Activated CD8-positive, alpha-beta T cell treated with anti-CD3 and anti-CD28 coated beads, Interleukin-2, amount 10 ng/mL, durations not matched to agents 7 days and 5 days (primary cell): ENCODE measurements around the gene PDE4D. TPM values are rescaled to one million over a fixed set of nuclear protein-coding genes. Genes with fewer than 3 reads are reported as not detected.

ENCODE experiments used
- ATAC-seq: fragments of 150-1000 bp; cut with Tn5 transposase; one replicate; pipeline ENCODE4 v1.10.0; 2021; ENCODE audit warnings: moderate library complexity
- CTCF ChIA-PET: fragments of 350-600 bp; sonication (Branson Sonifier 250); formaldehyde crosslinking; loops from one replicate; lab custom pipeline; 2021; ENCODE audit warnings: antibody characterized with exemption; lab: Charles Lee
- POLR2A ChIA-PET: fragments of 350-600 bp; sonication (Branson Sonifier 250); formaldehyde crosslinking; loops from one replicate; lab custom pipeline; 2021; ENCODE audit warnings: antibody characterized with exemption; lab: Charles Lee
- DNase-seq: peaks from one replicate; pipeline ENCODE4 v3.0.0-alpha.2; 2020
- H3K27ac Mint-ChIP-seq: one replicate; pipeline ENCODE4 v1.8.0; 2021; ENCODE audit warnings: mild to moderate bottlenecking, mixed read lengths
- H3K27me3 Mint-ChIP-seq: one replicate; pipeline ENCODE4 v1.8.0; 2021; ENCODE audit warnings: low read depth, mixed read lengths
- H3K36me3 Mint-ChIP-seq: one replicate; pipeline ENCODE4 v1.8.0; 2021; ENCODE audit warnings: low read depth, mixed read lengths
- H3K4me1 Mint-ChIP-seq: one replicate; pipeline ENCODE4 v1.8.0; 2021; ENCODE audit warnings: low read depth, mixed read lengths
- H3K4me3 Mint-ChIP-seq: one replicate; pipeline ENCODE4 v1.8.0; 2021; ENCODE audit warnings: mild to moderate bottlenecking, mixed read lengths
- H3K9me3 Mint-ChIP-seq: one replicate; pipeline ENCODE4 v1.8.0; 2022; ENCODE audit warnings: mixed read lengths; ENCODE audit not compliant: insufficient read depth
- total RNA-seq, 2 experiments: library from RNA; stranded (reverse); gene quantifications; one replicate each; pipeline ENCODE4 v1.2.3, GENCODE V29; 2021

PDE4D gene
- total RNA-seq, 2 experiments from 2014 or later, result 65.4 to 70.7 TPM

- ATAC-seq (no peak), DNase-seq (no peak)
- no peaks in the 10 kb centered on the region for H3K36me3 Mint-ChIP-seq
- H3K4me1 Mint-ChIP-seq, result no peaks in the 10 kb centered on the region
- ChIA-PET CTCF (interaction anchor here (1.3 to 2.0 kb wide), 2 partner anchors 16 to 17 kb away, joined by 3 to 6 read pairs; no protein-coding TSS in a partner anchor), POLR2A (no interaction called here)
- no peak overlapping the region for H3K4me3 Mint-ChIP-seq
- H3K27me3 Mint-ChIP-seq, result no peaks in the 10 kb centered on the region
- H3K27ac Mint-ChIP-seq, result no peak overlapping the region
- H3K9me3 Mint-ChIP-seq, result peaks cover 10% of the 10 kb centered on the region
Observed at GRCh38 chr5:59522201-59522831, 371.2 kb downstream of the PDE4D start.

DNA sequence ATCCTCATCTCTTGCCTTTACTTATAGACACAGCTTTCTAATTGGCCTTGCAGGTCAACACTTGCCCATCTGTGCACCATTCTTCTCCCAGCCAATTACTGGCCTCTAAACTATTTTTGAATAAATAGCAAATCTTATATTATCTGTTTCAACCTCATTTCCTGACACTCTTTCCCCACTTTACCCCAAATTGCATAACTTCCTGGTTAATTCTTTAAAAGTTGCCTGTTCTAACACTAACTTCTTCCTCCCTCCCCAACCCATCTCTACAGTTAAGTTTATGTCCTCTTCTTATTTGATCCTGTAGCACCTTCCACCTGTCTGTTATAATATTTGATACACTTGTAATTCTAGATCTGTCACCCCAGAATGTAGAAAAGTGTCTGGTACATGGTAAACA lies 372.1 kb downstream of the PDE4D start:
- H3K27ac Mint-ChIP-seq, result no peak overlapping the region
- H3K36me3 Mint-ChIP-seq, result no peaks in the 10 kb centered on the region
- CTCF ChIA-PET, result no interaction called here
- POLR2A ChIA-PET, result no interaction called here
- H3K9me3 Mint-ChIP-seq, result peaks cover 10% of the 10 kb centered on the region
- no peaks in the 10 kb centered on the region for H3K4me1 Mint-ChIP-seq
- DNase-seq (no peak), ATAC-seq (no peak)
- H3K27me3 Mint-ChIP-seq, result no peaks in the 10 kb centered on the region
- no peak overlapping the region for H3K4me3 Mint-ChIP-seq

DNA sequence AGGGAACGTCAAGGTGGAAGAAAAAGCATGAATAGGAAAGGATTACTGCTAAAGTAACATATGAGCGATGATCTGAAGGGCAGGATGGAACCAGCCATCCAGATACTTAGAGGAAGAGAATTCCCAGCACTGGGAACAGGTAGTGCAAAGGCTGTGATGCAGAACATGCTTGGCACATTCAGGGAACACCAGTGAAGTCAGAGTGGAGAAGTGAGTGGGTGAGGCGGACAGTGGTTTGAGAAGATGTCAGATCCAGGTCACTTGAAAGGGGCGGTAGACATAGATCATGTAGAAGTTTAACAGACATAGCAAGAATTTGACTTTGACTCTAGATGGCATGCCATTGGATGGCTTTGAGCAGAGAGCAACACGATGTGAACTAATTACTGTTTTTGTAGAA lies 374.2 kb downstream of the PDE4D start:
- H3K36me3 Mint-ChIP-seq, result no peaks in the 10 kb centered on the region

GRCh38 chr5:59517926-59518585 lies 375.5 kb downstream of the PDE4D start:
- H3K27ac Mint-ChIP-seq, result no peak overlapping the region
- POLR2A ChIA-PET, result no interaction called here
- H3K4me3 Mint-ChIP-seq, result no peak overlapping the region
- no peaks in the 10 kb centered on the region for H3K27me3 Mint-ChIP-seq
- ATAC-seq (no peak), DNase-seq (no peak)
- H3K36me3 Mint-ChIP-seq, result no peaks in the 10 kb centered on the region
- H3K9me3 Mint-ChIP-seq, result no peaks in the 10 kb centered on the region
- CTCF ChIA-PET, result interaction anchor here (0.7 kb wide), 1 partner anchor 627 kb away, joined by 5 read pairs; no protein-coding TSS in a partner anchor
- no peaks in the 10 kb centered on the region for H3K4me1 Mint-ChIP-seq

More for the DNA sequence above, 374.2 kb downstream of the PDE4D start:
- Mint-ChIP-seq H3K4me1 (no peaks in the 10 kb centered on the region), H3K9me3 (peaks cover 9% of the 10 kb centered on the region), H3K27me3 (no peaks in the 10 kb centered on the region), H3K4me3 (no peak overlapping the region), H3K27ac (no peak overlapping the region)
- ATAC-seq (no peak), DNase-seq (no peak)
- CTCF ChIA-PET, result no interaction called here
- POLR2A ChIA-PET, result no interaction called here

- ChIA-PET CTCF (no interaction called here), POLR2A (no interaction called here)
- DNase-seq (no peak), ATAC-seq (no peak)
- no peak overlapping the region for H3K27ac Mint-ChIP-seq
- H3K4me1 Mint-ChIP-seq, result no peaks in the 10 kb centered on the region
- H3K4me3 Mint-ChIP-seq, result no peak overlapping the region
- H3K27me3 Mint-ChIP-seq, result peaks cover 4% of the 10 kb centered on the region
- H3K9me3 Mint-ChIP-seq, result no peaks in the 10 kb centered on the region
- H3K36me3 Mint-ChIP-seq, result no peaks in the 10 kb centered on the region
Observed at GRCh38 chr5:59516161-59516560, 377.4 kb downstream of the PDE4D start.

GRCh38 chr5:59506285-59506877 lies 387.1 kb downstream of the PDE4D start:
- H3K9me3 Mint-ChIP-seq, result no peaks in the 10 kb centered on the region
- DNase-seq (no peak), ATAC-seq (no peak)
- H3K4me1 Mint-ChIP-seq, result no peaks in the 10 kb centered on the region
- no peak overlapping the region for H3K4me3 Mint-ChIP-seq
- no peaks in the 10 kb centered on the region for H3K36me3 Mint-ChIP-seq
- POLR2A ChIA-PET, result no interaction called here
- H3K27me3 Mint-ChIP-seq, result peaks cover 7% of the 10 kb centered on the region
- CTCF ChIA-PET, result interaction anchor here (1.0 to 4.1 kb wide), 10 partner anchors 9 to 305 kb away, joined by 3 to 34 read pairs (median 4); no protein-coding TSS in a partner anchor
- H3K27ac Mint-ChIP-seq, result no peak overlapping the region

- DNase-seq (no peak), ATAC-seq (no peak)
- H3K27ac Mint-ChIP-seq, result no peak overlapping the region
- H3K27me3 Mint-ChIP-seq, result peaks cover 12% of the 10 kb centered on the region
- ChIA-PET POLR2A (no interaction called here), CTCF (interaction anchor here (3.3 kb wide), 1 partner anchor 169 kb away, joined by 34 read pairs; no protein-coding TSS in a partner anchor)
- H3K4me1 Mint-ChIP-seq, result no peaks in the 10 kb centered on the region
- H3K4me3 Mint-ChIP-seq, result no peak overlapping the region
- no peaks in the 10 kb centered on the region for H3K9me3 Mint-ChIP-seq
- no peaks in the 10 kb centered on the region for H3K36me3 Mint-ChIP-seq
Observed at GRCh38 chr5:59504043-59504442, 389.5 kb downstream of the PDE4D start.

- no peaks in the 10 kb centered on the region for H3K36me3 Mint-ChIP-seq
- no peak overlapping the region for H3K4me3 Mint-ChIP-seq
- ChIA-PET CTCF (interaction anchor here (1.1 kb wide), 1 partner anchor 170 kb away, joined by 3 read pairs; no protein-coding TSS in a partner anchor), POLR2A (no interaction called here)
- ATAC-seq, result no peak
- H3K9me3 Mint-ChIP-seq, result no peaks in the 10 kb centered on the region
- H3K4me1 Mint-ChIP-seq, result no peaks in the 10 kb centered on the region
- peaks cover 13% of the 10 kb centered on the region for H3K27me3 Mint-ChIP-seq
- H3K27ac Mint-ChIP-seq, result no peak overlapping the region
- DNase-seq, result no peak
Observed at GRCh38 chr5:59503220-59503619, 390.3 kb downstream of the PDE4D start.

GRCh38 chr5:59501316-59501715 lies 392.2 kb downstream of the PDE4D start:
- H3K27ac Mint-ChIP-seq, result no peak overlapping the region
- no peaks in the 10 kb centered on the region for H3K4me1 Mint-ChIP-seq
- peaks cover 15% of the 10 kb centered on the region for H3K27me3 Mint-ChIP-seq
- CTCF ChIA-PET, result no interaction called here
- no peaks in the 10 kb centered on the region for H3K36me3 Mint-ChIP-seq
- H3K4me3 Mint-ChIP-seq, result no peak overlapping the region
- H3K9me3 Mint-ChIP-seq, result no peaks in the 10 kb centered on the region
- POLR2A ChIA-PET, result no interaction called here
- DNase-seq, result no peak
- no peak for ATAC-seq

- POLR2A ChIA-PET, result no interaction called here
- no peak for ATAC-seq
- H3K4me3 Mint-ChIP-seq, result no peak overlapping the region
- CTCF ChIA-PET, result no interaction called here
- no peak overlapping the region for H3K27ac Mint-ChIP-seq
- H3K4me1 Mint-ChIP-seq, result no peaks in the 10 kb centered on the region
- peaks cover 15% of the 10 kb centered on the region for H3K27me3 Mint-ChIP-seq
- no peak for DNase-seq
- no peaks in the 10 kb centered on the region for H3K36me3 Mint-ChIP-seq
- no peaks in the 10 kb centered on the region for H3K9me3 Mint-ChIP-seq
Observed at GRCh38 chr5:59500014-59500413, 393.5 kb downstream of the PDE4D start.

GRCh38 chr5:59497207-59497606 lies 396.3 kb downstream of the PDE4D start:
- no peaks in the 10 kb centered on the region for H3K4me1 Mint-ChIP-seq
- no peak overlapping the region for H3K27ac Mint-ChIP-seq
- POLR2A ChIA-PET, result no interaction called here
- CTCF ChIA-PET, result interaction anchor here (0.7 to 1.3 kb wide), 6 partner anchors 10 to 309 kb away, joined by 3 to 5 read pairs (median 4); no protein-coding TSS in a partner anchor
- ATAC-seq (no peak), DNase-seq (no peak)
- no peaks in the 10 kb centered on the region for H3K9me3 Mint-ChIP-seq
- H3K27me3 Mint-ChIP-seq, result peaks cover 15% of the 10 kb centered on the region
- H3K36me3 Mint-ChIP-seq, result no peaks in the 10 kb centered on the region
- no peak overlapping the region for H3K4me3 Mint-ChIP-seq
